WTC11 (cell line): Measurements from ENCODE around the gene OTULIN. TPM values are rescaled to one million over a fixed set of nuclear protein-coding genes. Genes with fewer than 3 reads are reported as not detected.
A peak's percentile ranks its signal among the peaks of the same experiment; 100 is the strongest.

Experiments used
- ATAC-seq: fragments of 200-7000 bp; cut with Tn5 transposase; 2 replicates; pipeline ENCODE4 v1.10.0; 2021; ENCODE audit warnings: mild to moderate bottlenecking, moderate library complexity
- CTCF ChIA-PET: fragments of 300-600 bp; sonication (Branson Sonifier 250); formaldehyde crosslinking; loops from one replicate; lab custom pipeline; 2021; ENCODE audit warnings: antibody characterized with exemption; lab: Charles Lee
- POLR2A ChIA-PET: fragments of 350-600 bp; sonication (Branson Sonifier 250); formaldehyde crosslinking; loops from one replicate; lab custom pipeline; 2021; ENCODE audit warnings: antibody characterized with exemption; lab: Charles Lee
- DNase-seq: peaks from one replicate; pipeline ENCODE4 v3.0.0; 2021; ENCODE audit warnings: low spot score
- H3K27ac Mint-ChIP-seq: 2 replicates; pipeline ENCODE4 v1.8.0; 2021; ENCODE audit warnings: mixed read lengths
- H3K27me3 Mint-ChIP-seq: 2 replicates; pipeline ENCODE4 v1.8.0; 2021; ENCODE audit warnings: low read depth, mild to moderate bottlenecking, moderate library complexity, mixed read lengths
- H3K36me3 Mint-ChIP-seq: 2 replicates; pipeline ENCODE4 v1.8.0; 2021; ENCODE audit warnings: mixed read lengths
- H3K4me1 Mint-ChIP-seq: 2 replicates; pipeline ENCODE4 v1.8.0; 2022; ENCODE audit warnings: mixed read lengths
- H3K4me3 Mint-ChIP-seq: 2 replicates; pipeline ENCODE4 v1.8.0; 2021; ENCODE audit warnings: mild to moderate bottlenecking, moderate library complexity, mixed read lengths
- H3K9me3 Mint-ChIP-seq: 2 replicates; pipeline ENCODE4 v1.8.0; 2021; ENCODE audit warnings: mixed read lengths
- ATF1 ChIP-seq: sonication (generic); formaldehyde crosslinking; IDR thresholded peaks from 2 replicates; pipeline ENCODE4 v1.8.1; 2023; ENCODE audit warnings: mild to moderate bottlenecking, moderate library complexity, missing genetic modification reagents
- MXD4 ChIP-seq: fragments of 250-450 bp; sonication (Bioruptor Pico); IDR thresholded peaks from 2 replicates; pipeline ENCODE4 v1.8.0; 2021; ENCODE audit warnings: mild to moderate bottlenecking, moderate library complexity, borderline replicate concordance
- NFYB ChIP-seq: sonication (generic); formaldehyde crosslinking; conservative IDR thresholded peaks from 2 replicates; pipeline ENCODE4 v1.8.0; 2022; ENCODE audit warnings: low read depth, missing genetic modification reagents
- OVOL2 ChIP-seq: fragments of 250-450 bp; sonication (Bioruptor Pico); IDR thresholded peaks from 2 replicates; pipeline ENCODE4 v1.9.0; 2021; ENCODE audit warnings: mild to moderate bottlenecking, borderline replicate concordance
- RELA ChIP-seq: sonication (generic); formaldehyde crosslinking; IDR thresholded peaks from 2 replicates; pipeline ENCODE4 v1.8.1; 2022; ENCODE audit warnings: missing genetic modification reagents, mild to moderate bottlenecking, borderline replicate concordance
- SOX15 ChIP-seq: fragments of 250-450 bp; sonication (Bioruptor Pico); IDR thresholded peaks from 2 replicates; pipeline ENCODE4 v1.9.0; 2021; ENCODE audit warnings: mild to moderate bottlenecking
- TEAD1 ChIP-seq: sonication (generic); formaldehyde crosslinking; IDR thresholded peaks from 2 replicates; pipeline ENCODE4 v1.8.0; 2022; ENCODE audit warnings: mild to moderate bottlenecking, missing genetic modification reagents
- TEAD4 ChIP-seq: sonication (generic); formaldehyde crosslinking; IDR thresholded peaks from 2 replicates; pipeline ENCODE4 v1.8.0; 2022; ENCODE audit warnings: mild to moderate bottlenecking, missing genetic modification reagents
- ZNF232 ChIP-seq: sonication (generic); formaldehyde crosslinking; IDR thresholded peaks from 2 replicates; pipeline ENCODE4 v1.8.0; 2022; ENCODE audit warnings: mild to moderate bottlenecking, missing genetic modification reagents
- ZNF423 ChIP-seq: fragments of 250-450 bp; sonication (Bioruptor Pico); IDR thresholded peaks from 2 replicates; pipeline ENCODE4 v2.1.2; 2022; ENCODE audit warnings: mild to moderate bottlenecking, moderate library complexity
- ZNF671 ChIP-seq: fragments of 250-450 bp; sonication (Bioruptor Pico); IDR thresholded peaks from 2 replicates; pipeline ENCODE4 v1.8.0; 2021; ENCODE audit warnings: mild to moderate bottlenecking
- total RNA-seq: library from RNA; stranded (reverse); gene quantifications from 3 replicates; pipeline ENCODE4 v1.2.3, GENCODE V29; 2021
- TF ChIP-seq, protein P1 (sequence below): sonication (generic); formaldehyde crosslinking; IDR thresholded peaks from 2 replicates; pipeline ENCODE4 v1.8.1; 2022; ENCODE audit warnings: mild to moderate bottlenecking, moderate library complexity, missing genetic modification reagents
- TF ChIP-seq, protein P2 (sequence below): sonication (generic); formaldehyde crosslinking; IDR thresholded peaks from 2 replicates; pipeline ENCODE4 v1.8.1; 2023; ENCODE audit warnings: mild to moderate bottlenecking, missing genetic modification reagents
- TF ChIP-seq, protein P3 (sequence below): sonication (generic); formaldehyde crosslinking; IDR thresholded peaks from 2 replicates; pipeline ENCODE4 v1.8.1; 2023; ENCODE audit warnings: mild to moderate bottlenecking, missing genetic modification reagents, borderline replicate concordance
- TF ChIP-seq, protein P4 (sequence below): sonication (generic); formaldehyde crosslinking; IDR thresholded peaks from 2 replicates; pipeline ENCODE4 v1.8.0; 2022; ENCODE audit warnings: mild to moderate bottlenecking, missing genetic modification reagents
- TF ChIP-seq, protein P5 (sequence below): sonication (generic); formaldehyde crosslinking; IDR thresholded peaks from 2 replicates; pipeline ENCODE4 v1.8.0; 2023; ENCODE audit warnings: missing genetic modification reagents
- TF ChIP-seq, protein P6 (sequence below): sonication (generic); formaldehyde crosslinking; IDR thresholded peaks from 2 replicates; pipeline ENCODE4 v1.8.0; 2022; ENCODE audit warnings: missing genetic modification reagents

OTULIN gene
- total RNA-seq, 1 experiment from 2014 or later, result 25.0 TPM

DNA sequence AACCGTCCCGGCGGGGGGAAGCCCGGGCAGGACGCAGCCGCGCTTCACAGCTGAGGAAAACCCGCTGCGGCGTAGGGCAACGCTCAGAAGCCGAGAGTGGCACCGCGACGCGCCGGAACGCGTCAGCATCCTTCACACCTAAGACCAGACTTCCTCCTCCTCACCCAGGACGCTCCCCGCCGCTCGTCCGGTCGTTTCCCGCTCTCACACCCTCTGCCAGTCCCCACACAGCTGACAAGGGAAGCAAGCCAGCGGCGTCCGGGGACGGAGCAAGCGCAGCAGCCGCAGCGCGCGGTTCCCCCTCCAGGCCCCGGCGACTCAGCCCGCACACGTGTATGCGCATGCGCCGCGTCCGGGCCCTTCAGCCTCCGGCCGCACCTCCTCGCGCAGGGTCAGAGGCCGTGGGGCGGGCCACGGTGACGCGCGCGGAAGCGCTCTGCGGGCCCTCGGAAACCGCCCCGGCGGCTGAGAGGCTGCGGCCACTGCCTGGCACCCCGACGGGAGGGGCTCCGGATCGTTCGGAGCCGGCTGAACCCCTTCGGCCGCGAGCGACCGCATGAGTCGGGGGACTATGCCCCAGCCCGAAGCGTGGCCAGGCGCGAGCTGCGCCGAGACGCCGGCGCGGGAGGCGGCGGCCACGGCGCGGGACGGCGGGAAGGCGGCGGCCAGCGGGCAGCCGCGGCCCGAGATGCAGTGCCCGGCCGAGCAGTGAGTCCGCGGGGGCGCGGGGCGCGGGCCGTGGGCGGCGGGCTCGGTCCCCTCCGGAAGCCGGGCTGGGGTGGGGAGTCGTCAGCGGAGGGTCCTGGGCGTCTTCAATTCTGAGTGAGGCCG lies at the start of gene OTULIN (continued):
- TF ChIP-seq ZNF671 (no peak), OVOL2 (CRISPR knock-in tag) (no peak), TEAD4 (CRISPR knock-in tag) (no peak), NFYB (CRISPR knock-in tag) (peak; percentile 34; the same call in 1 of the 2 replicates), ZNF232 (CRISPR knock-in tag) (peak; percentile 98), ATF1 (CRISPR knock-in tag) (no peak)
- TF ChIP-seq, protein P1, sequence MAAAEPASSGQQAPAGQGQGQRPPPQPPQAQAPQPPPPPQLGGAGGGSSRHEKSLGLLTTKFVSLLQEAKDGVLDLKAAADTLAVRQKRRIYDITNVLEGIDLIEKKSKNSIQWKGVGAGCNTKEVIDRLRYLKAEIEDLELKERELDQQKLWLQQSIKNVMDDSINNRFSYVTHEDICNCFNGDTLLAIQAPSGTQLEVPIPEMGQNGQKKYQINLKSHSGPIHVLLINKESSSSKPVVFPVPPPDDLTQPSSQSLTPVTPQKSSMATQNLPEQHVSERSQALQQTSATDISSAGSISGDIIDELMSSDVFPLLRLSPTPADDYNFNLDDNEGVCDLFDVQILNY (CRISPR knock-in tag), result peak; percentile 92
- TF ChIP-seq, protein P2, sequence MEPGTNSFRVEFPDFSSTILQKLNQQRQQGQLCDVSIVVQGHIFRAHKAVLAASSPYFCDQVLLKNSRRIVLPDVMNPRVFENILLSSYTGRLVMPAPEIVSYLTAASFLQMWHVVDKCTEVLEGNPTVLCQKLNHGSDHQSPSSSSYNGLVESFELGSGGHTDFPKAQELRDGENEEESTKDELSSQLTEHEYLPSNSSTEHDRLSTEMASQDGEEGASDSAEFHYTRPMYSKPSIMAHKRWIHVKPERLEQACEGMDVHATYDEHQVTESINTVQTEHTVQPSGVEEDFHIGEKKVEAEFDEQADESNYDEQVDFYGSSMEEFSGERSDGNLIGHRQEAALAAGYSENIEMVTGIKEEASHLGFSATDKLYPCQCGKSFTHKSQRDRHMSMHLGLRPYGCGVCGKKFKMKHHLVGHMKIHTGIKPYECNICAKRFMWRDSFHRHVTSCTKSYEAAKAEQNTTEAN, result peak; percentile 92
- TF ChIP-seq, protein P3, sequence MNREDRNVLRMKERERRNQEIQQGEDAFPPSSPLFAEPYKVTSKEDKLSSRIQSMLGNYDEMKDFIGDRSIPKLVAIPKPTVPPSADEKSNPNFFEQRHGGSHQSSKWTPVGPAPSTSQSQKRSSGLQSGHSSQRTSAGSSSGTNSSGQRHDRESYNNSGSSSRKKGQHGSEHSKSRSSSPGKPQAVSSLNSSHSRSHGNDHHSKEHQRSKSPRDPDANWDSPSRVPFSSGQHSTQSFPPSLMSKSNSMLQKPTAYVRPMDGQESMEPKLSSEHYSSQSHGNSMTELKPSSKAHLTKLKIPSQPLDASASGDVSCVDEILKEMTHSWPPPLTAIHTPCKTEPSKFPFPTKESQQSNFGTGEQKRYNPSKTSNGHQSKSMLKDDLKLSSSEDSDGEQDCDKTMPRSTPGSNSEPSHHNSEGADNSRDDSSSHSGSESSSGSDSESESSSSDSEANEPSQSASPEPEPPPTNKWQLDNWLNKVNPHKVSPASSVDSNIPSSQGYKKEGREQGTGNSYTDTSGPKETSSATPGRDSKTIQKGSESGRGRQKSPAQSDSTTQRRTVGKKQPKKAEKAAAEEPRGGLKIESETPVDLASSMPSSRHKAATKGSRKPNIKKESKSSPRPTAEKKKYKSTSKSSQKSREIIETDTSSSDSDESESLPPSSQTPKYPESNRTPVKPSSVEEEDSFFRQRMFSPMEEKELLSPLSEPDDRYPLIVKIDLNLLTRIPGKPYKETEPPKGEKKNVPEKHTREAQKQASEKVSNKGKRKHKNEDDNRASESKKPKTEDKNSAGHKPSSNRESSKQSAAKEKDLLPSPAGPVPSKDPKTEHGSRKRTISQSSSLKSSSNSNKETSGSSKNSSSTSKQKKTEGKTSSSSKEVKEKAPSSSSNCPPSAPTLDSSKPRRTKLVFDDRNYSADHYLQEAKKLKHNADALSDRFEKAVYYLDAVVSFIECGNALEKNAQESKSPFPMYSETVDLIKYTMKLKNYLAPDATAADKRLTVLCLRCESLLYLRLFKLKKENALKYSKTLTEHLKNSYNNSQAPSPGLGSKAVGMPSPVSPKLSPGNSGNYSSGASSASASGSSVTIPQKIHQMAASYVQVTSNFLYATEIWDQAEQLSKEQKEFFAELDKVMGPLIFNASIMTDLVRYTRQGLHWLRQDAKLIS (CRISPR knock-in tag), result 0 out of 2 replicates have a peak, but pooled peaks have one; percentile 79
- TF ChIP-seq, protein P4, sequence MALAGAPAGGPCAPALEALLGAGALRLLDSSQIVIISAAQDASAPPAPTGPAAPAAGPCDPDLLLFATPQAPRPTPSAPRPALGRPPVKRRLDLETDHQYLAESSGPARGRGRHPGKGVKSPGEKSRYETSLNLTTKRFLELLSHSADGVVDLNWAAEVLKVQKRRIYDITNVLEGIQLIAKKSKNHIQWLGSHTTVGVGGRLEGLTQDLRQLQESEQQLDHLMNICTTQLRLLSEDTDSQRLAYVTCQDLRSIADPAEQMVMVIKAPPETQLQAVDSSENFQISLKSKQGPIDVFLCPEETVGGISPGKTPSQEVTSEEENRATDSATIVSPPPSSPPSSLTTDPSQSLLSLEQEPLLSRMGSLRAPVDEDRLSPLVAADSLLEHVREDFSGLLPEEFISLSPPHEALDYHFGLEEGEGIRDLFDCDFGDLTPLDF (CRISPR knock-in tag), result peak; percentile 93
- TF ChIP-seq, protein P5, sequence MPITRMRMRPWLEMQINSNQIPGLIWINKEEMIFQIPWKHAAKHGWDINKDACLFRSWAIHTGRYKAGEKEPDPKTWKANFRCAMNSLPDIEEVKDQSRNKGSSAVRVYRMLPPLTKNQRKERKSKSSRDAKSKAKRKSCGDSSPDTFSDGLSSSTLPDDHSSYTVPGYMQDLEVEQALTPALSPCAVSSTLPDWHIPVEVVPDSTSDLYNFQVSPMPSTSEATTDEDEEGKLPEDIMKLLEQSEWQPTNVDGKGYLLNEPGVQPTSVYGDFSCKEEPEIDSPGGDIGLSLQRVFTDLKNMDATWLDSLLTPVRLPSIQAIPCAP (CRISPR knock-in tag), result 0 out of 2 replicates have a peak, but pooled peaks have one; percentile 59
- TF ChIP-seq, all 79 proteins: peak for 37

DNA sequence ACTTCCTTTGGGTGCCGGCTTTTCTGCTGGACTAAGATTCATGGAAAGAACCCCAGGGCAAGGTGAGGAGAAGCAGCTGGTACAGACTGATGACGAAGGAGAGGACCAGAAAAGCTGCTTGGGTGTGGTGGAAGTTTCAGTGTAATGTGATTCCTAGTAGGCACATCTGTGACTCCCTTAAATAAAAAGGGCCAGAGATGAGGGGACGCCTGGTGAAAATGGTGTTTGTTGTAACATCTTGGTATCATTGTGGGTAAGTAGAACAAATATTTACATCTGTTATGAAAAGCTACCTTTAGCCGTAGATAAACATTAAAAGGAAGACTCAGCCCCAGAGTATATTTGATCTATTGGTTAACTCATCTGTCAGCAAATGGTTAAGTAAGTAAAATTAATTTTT lies 49.2 kb upstream of the OTULIN start:
- CTCF ChIA-PET, result interaction anchor here (1.3 kb wide), 1 partner anchor 33 kb away, joined by 3 read pairs; no protein-coding TSS in a partner anchor
- H3K27me3 Mint-ChIP-seq, result no peaks in the 10 kb centered on the region

More for the DNA sequence above, 49.2 kb upstream of the OTULIN start:
- TF ChIP-seq TEAD4 (CRISPR knock-in tag), result no peak
- TF ChIP-seq TEAD1 (CRISPR knock-in tag), result no peak
- TF ChIP-seq, protein P6, sequence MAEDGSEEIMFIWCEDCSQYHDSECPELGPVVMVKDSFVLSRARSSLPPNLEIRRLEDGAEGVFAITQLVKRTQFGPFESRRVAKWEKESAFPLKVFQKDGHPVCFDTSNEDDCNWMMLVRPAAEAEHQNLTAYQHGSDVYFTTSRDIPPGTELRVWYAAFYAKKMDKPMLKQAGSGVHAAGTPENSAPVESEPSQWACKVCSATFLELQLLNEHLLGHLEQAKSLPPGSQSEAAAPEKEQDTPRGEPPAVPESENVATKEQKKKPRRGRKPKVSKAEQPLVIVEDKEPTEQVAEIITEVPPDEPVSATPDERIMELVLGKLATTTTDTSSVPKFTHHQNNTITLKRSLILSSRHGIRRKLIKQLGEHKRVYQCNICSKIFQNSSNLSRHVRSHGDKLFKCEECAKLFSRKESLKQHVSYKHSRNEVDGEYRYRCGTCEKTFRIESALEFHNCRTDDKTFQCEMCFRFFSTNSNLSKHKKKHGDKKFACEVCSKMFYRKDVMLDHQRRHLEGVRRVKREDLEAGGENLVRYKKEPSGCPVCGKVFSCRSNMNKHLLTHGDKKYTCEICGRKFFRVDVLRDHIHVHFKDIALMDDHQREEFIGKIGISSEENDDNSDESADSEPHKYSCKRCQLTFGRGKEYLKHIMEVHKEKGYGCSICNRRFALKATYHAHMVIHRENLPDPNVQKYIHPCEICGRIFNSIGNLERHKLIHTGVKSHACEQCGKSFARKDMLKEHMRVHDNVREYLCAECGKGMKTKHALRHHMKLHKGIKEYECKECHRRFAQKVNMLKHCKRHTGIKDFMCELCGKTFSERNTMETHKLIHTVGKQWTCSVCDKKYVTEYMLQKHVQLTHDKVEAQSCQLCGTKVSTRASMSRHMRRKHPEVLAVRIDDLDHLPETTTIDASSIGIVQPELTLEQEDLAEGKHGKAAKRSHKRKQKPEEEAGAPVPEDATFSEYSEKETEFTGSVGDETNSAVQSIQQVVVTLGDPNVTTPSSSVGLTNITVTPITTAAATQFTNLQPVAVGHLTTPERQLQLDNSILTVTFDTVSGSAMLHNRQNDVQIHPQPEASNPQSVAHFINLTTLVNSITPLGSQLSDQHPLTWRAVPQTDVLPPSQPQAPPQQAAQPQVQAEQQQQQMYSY (CRISPR knock-in tag), result no peak
- no peak for TF ChIP-seq RELA (CRISPR knock-in tag)
- no peak for TF ChIP-seq ZNF671
- TF ChIP-seq MXD4 (CRISPR knock-in tag), result no peak
- TF ChIP-seq, protein P1 (CRISPR knock-in tag), result no peak
- TF ChIP-seq SOX15 (CRISPR knock-in tag), result no peak
- TF ChIP-seq ZNF423 (CRISPR knock-in tag), result no peak
- POLR2A ChIA-PET, result no interaction called here
- ATAC-seq, result no peak
- H3K4me1 Mint-ChIP-seq, result no peaks in the 10 kb centered on the region
- peaks cover 6% of the 10 kb centered on the region; the same call in 1 of the 2 replicates for H3K36me3 Mint-ChIP-seq
- DNase-seq, result no peak
- H3K27ac Mint-ChIP-seq, result no peak overlapping the region
- H3K4me3 Mint-ChIP-seq, result no peak overlapping the region
- no peaks in the 10 kb centered on the region for H3K9me3 Mint-ChIP-seq
